Middle frontal gyrus (tissue), 1 donor: ENCODE data around the gene HCN4.

Experiments
- DNase-seq: peaks from one replicate; pipeline ENCODE4 v3.0.0-alpha.2; 2015; ENCODE audit warnings: low spot score; ENCODE audit errors: extremely low spot score

The HCN4 gene

DNA sequence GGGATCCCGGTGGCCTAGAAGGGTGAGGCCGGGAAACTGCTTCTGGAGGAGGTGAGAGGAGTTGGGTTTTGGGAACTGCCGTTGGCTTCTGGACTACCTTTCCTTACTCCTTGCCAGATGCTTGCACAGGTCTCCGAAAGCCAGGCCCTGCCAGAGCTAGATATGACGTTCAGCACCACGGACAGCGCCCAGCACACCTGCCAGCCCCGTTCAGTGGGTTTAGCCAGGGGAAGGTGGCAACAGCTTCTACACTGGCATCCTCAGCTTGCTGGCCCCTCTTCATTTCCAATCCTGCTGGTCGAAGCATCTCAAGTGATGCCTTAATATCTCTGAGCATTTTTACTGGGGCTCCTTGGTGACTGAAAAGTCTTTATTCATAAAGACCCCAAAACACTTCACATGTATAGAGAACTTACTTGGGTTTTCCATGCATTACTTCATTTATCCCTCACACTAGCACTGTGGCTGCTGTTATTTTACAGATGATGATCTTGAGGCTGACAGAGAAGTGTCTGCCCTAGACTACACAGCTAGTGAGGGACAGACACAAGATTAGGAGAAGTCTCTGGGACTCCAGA lies 21.9 kb downstream of the HCN4 start:
- DNase-seq: no peak

GRCh38 chr15:73345658-73346057 lies 23.1 kb downstream of the HCN4 start:
- DNase-seq: no peak

- DNase-seq: no peak
These were observed 24.7 kb downstream of the HCN4 start for GRCh38 chr15:73344056-73344455.

GRCh38 chr15:73341886-73342600 lies 26.7 kb downstream of the HCN4 start:
- DNase-seq: no peak

- DNase-seq: no peak
These were observed 28.1 kb downstream of the HCN4 start for GRCh38 chr15:73340502-73341192.

GRCh38 chr15:73338606-73339374 lies 30.0 kb downstream of the HCN4 start:
- DNase-seq: no peak

- DNase-seq: no peak
These were observed 30.7 kb downstream of the HCN4 start for GRCh38 chr15:73338058-73338457.

DNA sequence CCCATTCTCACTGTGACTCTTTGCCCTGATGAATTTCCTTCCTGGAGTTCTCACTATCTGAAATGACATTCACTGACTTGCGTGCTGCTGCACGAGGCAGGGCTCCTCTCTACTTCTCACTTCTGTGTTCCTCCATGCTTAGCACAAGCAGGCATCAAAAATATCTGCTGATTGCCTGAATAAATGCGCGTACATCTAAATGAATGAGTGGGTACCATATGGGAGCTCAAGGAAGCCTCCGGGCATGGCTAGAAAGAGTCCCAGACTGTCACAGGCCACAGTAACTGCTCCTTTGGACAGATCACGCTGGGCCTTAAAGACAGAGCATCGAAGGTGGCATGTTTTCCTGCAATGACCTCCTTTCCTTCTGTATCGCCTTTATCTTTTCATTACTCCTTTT lies 31.6 kb downstream of the HCN4 start:
- DNase-seq: no peak

GRCh38 chr15:73336756-73337155 lies 32.0 kb downstream of the HCN4 start:
- DNase-seq: no peak

GRCh38 chr15:73335471-73335870 lies 33.3 kb downstream of the HCN4 start:
- DNase-seq: no peak

DNA sequence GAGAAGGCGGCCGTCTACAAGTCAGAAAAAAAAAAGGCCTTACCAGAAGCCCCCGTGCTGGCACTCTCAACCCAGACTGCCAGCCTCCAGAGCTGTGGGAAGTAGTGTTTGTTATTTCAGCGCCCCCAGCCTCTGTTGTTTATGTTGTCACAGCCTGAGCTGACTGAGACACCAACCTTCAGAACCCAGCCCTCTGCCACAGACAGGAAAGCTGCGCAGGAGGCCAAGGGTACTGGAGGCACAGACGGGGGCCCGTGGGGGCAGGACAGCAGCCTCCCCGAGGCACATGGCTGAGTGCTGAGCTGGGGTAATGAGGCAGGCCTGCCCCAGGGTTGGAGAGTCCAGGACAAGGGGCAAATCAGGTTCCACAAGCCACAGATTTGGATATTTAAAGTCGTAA lies 33.7 kb downstream of the HCN4 start:
- no peak for DNase-seq

DNA sequence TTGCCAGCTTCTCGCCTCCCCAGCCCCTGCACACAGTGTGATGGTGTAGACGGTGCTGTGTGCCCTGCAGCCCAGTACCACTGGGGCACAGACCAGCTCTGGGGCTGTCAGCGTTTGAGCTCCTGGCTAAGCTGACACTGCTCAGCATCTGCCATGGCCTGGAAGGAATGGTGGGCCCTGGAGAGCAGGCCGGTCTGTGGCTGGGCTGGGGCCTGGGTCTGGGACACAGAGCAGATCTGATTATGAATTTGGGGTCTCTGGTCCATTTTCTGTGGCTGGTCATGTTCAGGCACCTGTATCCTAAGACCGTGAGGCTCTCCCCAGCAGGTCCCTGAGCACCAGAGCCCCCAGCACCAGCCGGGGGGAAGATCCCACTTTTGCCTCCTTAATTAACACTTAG lies 34.7 kb downstream of the HCN4 start:
- DNase-seq: no peak

DNA sequence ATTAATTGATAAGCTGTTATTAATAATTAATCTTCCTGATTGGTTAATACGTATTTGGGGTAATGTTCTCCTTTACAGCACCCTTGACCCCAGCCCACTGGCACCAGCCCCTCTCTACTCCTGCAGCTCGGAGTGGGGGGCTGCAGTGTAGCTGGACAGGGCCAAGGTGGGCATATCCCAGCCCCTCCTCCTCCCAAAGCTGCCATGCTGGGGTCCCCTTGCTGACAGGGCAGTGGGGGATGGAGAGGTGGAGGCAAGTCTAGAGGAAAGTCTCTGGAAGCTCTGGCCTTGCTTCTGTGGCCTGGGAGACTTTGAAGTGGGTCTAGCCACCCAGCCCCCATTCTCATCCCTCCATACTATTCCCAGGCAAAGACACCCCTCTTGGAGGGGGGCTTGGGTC lies 35.8 kb downstream of the HCN4 start:
- DNase-seq: no peak

GRCh38 chr15:73331991-73332925 lies 36.5 kb downstream of the HCN4 start:
- no peak for DNase-seq

DNA sequence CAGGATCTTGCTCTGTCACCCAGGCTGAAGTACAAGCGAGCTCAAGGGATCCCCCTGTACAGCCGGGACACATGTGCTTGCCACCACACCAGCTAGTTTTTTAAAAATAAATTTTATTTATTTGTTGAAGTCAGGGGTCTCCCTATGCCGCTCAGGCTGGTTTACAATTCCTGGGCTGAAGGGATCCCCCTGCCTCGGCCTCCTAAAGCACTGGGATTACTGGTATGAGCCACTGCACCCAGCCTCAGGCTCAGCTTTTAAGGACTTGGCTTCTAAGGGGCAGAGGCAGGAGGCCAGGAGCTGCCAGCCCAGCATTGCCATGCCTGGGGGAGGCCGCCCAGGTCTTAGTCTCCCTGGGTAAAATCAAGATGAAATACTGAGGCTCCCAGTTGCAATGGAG lies 37.3 kb downstream of the HCN4 start:
- no peak for DNase-seq

DNA sequence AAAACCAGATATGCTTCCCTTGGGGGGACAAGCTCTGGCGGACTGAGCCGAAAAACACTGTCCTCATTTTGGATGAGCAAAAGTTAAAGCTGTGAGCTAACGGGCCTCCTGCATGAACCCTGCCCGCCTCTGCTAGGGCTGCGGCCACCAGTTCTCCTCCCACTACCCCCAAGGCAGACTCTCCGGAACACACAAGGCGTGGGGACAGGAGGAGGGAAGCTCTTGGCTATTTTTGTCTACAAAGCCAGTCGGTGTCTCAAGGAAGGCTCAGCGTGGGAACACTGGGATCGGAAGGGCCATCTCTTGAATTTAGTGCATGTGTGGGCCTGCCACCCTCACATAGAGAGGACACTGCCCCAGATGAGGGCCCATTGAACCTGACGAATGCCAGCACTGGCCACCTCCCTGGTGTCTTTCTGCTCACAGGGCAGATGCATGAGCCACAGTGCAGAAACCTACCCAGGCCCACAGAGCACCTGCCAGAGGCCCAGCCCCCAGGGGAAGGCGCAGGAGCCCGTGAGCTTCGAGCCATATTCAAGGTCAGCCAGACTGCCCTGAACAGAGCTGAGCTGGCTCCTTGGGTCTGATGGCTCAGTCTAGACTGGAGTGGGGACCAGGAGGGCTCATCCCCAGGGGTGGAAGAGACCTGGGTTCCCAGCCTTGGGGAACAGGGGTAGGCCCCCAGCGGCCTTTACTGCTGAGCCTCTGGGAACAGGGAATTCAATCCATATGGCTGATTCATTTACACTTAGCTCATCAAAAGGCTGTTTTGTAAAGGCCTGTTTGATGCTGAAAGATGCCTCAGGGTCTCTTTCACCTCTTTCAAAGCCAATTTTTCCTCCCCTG lies 38.3 kb downstream of the HCN4 start:
- no peak for DNase-seq

DNA sequence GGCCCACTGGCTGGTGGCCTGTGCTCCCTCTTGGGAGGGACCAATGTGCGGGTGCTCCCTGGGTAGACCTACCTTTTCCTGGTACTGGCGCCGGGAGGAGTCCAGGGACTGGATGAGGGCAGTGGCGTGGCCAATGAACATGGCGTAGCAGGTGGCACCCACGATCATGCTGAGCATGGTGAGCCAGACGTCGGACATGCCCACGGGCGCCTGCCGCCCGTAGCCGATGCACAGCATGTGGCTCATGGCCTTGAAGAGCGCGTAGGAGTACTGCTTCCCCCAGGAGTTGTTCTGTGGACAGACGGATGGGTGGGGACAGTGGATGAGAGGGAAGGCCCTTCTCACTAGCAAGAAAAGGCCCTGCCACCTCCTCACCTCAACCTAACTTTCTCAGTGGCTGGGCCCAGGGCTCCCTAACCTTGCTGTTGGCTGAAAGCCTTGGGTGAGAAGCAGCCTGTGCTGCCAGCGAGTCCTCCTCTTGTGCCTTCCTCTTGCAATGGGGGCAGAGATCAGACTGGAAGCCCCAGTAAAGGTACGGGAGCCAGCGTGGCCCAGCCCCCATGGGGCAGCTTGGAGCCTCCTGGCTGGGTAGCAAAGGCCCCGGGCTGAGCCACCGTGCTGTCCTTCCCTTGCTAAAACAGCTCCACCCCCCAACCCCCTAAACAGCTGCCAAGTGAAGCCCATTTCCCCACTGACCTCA lies 39.1 kb downstream of the HCN4 start:
- no peak for DNase-seq

DNA sequence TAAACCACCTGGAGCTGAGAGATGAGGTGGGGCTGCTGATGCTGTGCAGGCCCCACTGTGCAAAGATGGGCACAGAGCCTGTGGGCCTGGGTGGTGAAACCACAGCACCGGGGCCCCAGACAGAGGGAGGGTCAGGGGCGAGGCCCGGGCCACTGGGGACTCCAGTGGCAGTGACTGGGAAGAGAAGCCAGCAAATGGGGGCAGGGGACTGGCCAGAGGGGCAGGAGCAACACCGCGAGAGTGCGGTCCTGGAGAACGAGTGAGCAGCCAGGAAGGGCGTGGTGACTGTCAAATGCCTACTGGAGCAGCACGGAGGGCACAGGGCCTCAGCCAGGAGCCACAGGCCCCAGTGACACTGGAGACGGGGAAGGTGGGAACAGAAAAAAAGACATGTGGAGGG lies 39.8 kb downstream of the HCN4 start:
- no peak for DNase-seq

DNA sequence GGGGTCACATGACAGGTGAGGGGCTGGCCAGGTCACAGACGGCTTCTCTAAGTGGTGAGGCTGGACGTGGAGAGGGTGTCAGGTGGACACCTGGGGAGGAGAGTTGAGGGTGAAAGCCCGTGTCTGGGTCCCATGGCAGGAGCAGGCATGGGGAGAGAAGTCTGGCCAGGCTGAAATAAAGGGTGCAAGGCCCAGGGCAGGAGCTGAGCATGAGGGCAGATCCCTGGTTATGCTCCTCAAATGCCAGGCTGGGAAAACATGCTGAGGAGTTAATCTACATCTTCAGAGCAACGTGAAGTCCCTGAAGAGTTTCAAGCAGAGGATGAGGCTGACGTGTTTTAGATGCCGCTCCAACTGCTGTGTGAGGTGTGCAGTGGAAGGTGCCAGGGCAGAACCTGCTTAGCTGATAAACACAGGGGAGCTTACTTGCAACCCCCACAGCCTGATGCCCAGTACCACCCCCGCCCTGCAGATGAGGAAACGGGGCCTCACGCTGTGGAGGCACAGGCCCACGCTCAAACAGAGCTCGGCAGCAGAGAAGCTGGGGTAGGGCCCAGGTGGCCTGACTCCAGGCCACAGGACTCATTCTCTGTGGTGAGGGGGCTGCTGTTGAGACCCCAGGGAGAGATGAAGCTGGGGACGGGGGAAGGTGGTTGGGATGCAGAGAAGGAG lies 40.5 kb downstream of the HCN4 start:
- DNase-seq: no peak
